Endothelial cell of umbilical vein (primary cell): ENCODE data around the gene PAQR8.

Experiments used
- CTCF ChIP-seq, 2 donors: IDR thresholded peaks; 1 replicate in 1 of 2; 2 replicates in 1 of 2; pipeline ENCODE4 v1.5.1; 2011; ENCODE audit warnings: low read length in 2 of 2, mild to moderate bottlenecking in 2 of 2, moderate library complexity in 2 of 2, control low read depth in 1 of 2, inconsistent platforms in 1 of 2, low read depth in 1 of 2; ENCODE audit not compliant: insufficient read depth in 1 of 2; ENCODE audit errors: extremely low read depth in 1 of 2
- EZH2 ChIP-seq: IDR thresholded peaks from 2 replicates; pipeline ENCODE4 v1.6.1; 2012; ENCODE audit warnings: borderline replicate concordance, low read depth, mild to moderate bottlenecking, moderate library complexity, low read length, inconsistent platforms; ENCODE audit not compliant: severe bottlenecking
- FOS ChIP-seq: IDR thresholded peaks from 2 replicates; pipeline ENCODE4 v1.6.1; 2011; ENCODE audit warnings: mild to moderate bottlenecking, low read length, moderate library complexity, borderline replicate concordance; ENCODE audit not compliant: insufficient read depth
- JUN ChIP-seq: IDR thresholded peaks from 2 replicates; pipeline ENCODE4 v1.6.1; 2011; ENCODE audit warnings: borderline replicate concordance, low read depth; ENCODE audit not compliant: insufficient read length, insufficient read depth
- MAX ChIP-seq: IDR thresholded peaks from 2 replicates; pipeline ENCODE4 v1.6.1; 2011; ENCODE audit not compliant: insufficient read depth, insufficient read length
- MYC ChIP-seq: IDR thresholded peaks from one replicate; pipeline ENCODE4 v1.6.1; 2011; ENCODE audit warnings: mild to moderate bottlenecking, low read depth, low read length
- POLR2A ChIP-seq: IDR thresholded peaks from 2 replicates; pipeline ENCODE4 v1.6.1; 2012; ENCODE audit warnings: low read depth, mild to moderate bottlenecking, control low read depth, low read length
- POLR2AphosphoS5 ChIP-seq: IDR thresholded peaks from 2 replicates; pipeline ENCODE4 v1.6.1; 2012; ENCODE audit warnings: low read depth, mild to moderate bottlenecking, control low read depth, low read length, moderate library complexity; ENCODE audit not compliant: insufficient read depth

GRCh38 chr6:52409499-52409898 is 47.5 kb downstream of the PAQR8 start:
- TF ChIP-seq CTCF (IDR thresholded peaks at IDR 0.05; ENCODE audit: extremely low read depth in 1 of 2, insufficient read depth in 1 of 2, low read depth in 1 of 2, low read length in 2 of 2) (no peak), MYC (no peak), POLR2A (no peak), EZH2 (no peak), POLR2AphosphoS5 (no peak), MAX (no peak), FOS (no peak), JUN (no peak)
